Measurements from ENCODE around the gene UBTD2. TPM values are rescaled to one million over a fixed set of nuclear protein-coding genes. Genes with fewer than 3 reads are reported as not detected.

Gene UBTD2
- total RNA-seq, 4 donors from 2014 or later: 6.1 to 108 (median 32.2) TPM

- Histone ChIP-seq H3K4me1 (no peaks in the 10 kb centered on the region), H3K4me3 (no peak within 1 kb of the TSS), H3K36me3 (no peaks in the 10 kb centered on the region), H3K9me3 (no peaks in the 10 kb centered on the region), H3K27me3 (no peaks in the 10 kb centered on the region), H3K27ac (no peak within 1 kb of the TSS)
- no peak for DNase-seq
- intact Hi-C loops (cut with DNase I; ENCODE audit: low total_unique reads): no loop called here
- TF ChIP-seq POLR2A (IDR thresholded peaks at IDR 0.05) (no peak), CTCF (IDR thresholded peaks at IDR 0.05) (no peak)
Observed at GRCh38 chr5:172193872-172194271, 89.7 kb downstream of the UBTD2 start, which contains the start of gene EFCAB9. Gene EFCAB9, plus strand, starts transcription at chr5:172194172. Its CDS starts 1 bp downstream, at chr5:172194173.

DNA sequence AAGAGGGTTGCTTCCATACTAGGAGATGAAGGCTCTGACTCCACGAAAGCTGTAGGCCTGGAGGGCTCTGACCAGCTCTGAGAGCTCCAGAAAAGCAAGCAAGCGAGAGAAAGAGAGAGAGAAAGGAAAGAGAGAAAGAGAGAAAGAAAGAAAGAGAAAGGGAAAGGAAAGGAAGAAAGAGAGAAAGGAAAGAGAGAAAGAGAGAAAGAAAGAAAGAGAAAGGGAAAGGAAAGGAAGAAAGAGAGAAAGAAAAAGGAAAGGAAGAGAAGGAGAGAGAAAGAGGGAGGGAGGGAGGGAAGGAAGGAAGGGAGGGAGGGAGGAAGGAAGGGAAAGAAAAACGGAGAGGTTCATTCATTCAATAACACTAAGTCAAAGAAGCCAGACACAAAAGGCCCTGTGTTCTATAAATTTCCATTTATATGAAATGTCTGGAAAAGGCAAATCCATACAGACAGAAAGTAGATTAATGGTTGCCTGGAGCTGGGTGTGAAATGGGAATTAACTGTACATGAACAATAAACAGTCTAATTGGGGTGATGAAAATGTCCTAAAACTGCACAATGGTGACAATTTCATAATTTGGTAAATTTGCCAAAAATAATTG, 93.8 kb downstream of the UBTD2 start:
- intact Hi-C loops (cut with DNase I; ENCODE audit: low total_unique reads): loop anchor here (5.0 kb wide), 1 partner anchor 82 kb away; no protein-coding TSS in a partner anchor
- H3K9me3 ChIP-seq: no peaks in the 10 kb centered on the region
- no peak overlapping the region for H3K4me3 ChIP-seq
- no peak overlapping the region for H3K27ac ChIP-seq
- TF ChIP-seq POLR2A (IDR thresholded peaks at IDR 0.05) (no peak), CTCF (IDR thresholded peaks at IDR 0.05) (no peak)
- DNase-seq: no peak
- no peaks in the 10 kb centered on the region for H3K27me3 ChIP-seq
- no peaks in the 10 kb centered on the region for H3K4me1 ChIP-seq
- H3K36me3 ChIP-seq: no peaks in the 10 kb centered on the region

DNA sequence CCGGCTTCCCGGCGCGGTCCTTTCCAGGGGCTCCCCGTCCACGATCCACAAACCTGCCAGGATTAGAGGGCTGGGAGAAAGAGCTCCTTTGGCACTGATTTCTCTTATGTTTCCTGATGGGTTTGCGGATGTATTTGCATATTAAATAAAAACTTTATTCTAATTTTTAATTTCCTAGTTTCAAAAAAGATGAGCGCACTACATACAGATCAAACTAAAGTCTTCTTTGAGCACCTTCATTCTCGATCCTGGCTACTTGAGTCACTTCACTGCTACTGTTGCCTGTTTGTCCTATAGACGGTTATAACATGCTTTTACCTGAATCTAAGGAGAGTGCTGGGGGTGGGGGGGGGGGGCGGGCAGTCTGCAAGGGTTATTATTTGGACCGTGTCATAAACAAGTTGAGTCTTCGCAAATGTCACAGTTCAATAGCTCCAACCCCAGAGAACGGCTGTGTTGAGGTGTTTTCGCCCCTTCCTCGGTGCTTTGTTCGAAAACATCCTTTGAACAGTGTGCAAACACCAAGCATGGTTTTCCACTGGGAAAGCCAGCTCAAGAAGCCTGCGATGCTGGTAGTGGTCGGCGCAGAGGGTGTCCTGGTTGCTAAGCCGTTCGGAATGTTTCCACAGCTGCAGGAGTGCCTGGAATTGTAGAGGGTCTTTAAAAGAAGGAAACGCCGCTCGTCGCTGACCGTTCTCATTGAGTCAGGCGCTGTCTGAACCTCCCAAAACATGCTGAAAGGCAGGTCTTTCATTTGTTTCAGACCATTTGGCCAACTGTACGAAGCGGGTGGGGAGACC, 94.5 kb downstream of the UBTD2 start:
- peak overlapping the region in 1 of 2 donors; percentile 84 for H3K27ac ChIP-seq

DNA sequence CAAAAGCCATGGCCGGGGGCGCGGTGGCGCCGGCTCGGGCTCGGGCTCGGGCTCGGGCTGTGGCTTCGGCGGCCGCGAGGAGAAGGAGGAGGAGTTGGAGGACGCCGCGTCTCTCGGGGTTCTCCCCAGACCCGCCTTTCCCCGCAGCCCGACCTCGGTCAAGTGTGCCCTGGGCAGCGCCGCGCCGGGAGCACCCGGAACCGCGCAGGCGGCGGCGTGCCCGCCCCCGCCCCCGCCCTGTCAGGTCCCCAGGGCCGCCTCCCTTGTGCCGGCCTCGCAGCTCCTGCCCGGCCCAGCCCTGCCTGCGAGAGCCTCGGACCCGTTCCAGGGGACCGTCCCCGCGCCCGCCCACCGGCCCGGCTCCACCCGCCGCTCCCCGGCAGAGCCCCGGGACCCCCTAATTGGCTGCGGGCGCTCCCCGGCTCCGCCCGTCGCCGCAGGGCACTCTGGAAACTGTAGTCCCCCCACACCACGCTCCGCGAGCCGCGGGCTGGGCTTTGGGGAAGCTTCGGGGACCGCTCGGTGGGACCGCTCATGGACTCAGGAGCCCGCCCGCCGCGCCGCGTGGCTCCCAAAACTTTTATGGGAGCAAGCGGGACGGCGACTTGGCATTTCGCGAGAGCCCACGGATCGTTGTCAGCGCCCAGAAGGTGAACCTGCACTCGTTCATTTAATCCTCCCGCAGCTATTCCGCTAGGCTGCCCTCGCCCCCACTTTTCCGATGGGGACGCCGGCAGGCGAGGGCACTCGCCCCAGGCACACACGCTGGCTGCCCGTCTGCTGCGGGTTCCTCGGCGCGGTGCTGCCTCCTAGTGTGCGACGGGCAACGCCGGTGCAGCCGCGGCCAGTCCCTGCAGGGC, 95.3 kb downstream of the UBTD2 start, which contains the start of gene STK10:
TSS of gene STK10 (minus strand) at position 192 of the 860 bp plus-strand sequence. CDS start at position 10, 182 bp downstream.
- no peaks in the 10 kb centered on the region for H3K27me3 ChIP-seq
- no peaks in the 10 kb centered on the region for H3K36me3 ChIP-seq
- peak; percentile 83 to 91 for DNase-seq
- no peaks in the 10 kb centered on the region for H3K9me3 ChIP-seq
- H3K4me1 ChIP-seq: no peaks in the 10 kb centered on the region
- TF ChIP-seq POLR2A (IDR thresholded peaks at IDR 0.05): peak in 1 of 2 donors; percentile 60
- TF ChIP-seq CTCF (IDR thresholded peaks at IDR 0.05): peak; percentile 83 to 89 (median 87)
- H3K4me3 ChIP-seq: peak within 1 kb of the TSS; percentile 67 to 77
- peak within 1 kb of the TSS; percentile 71 to 84 for H3K27ac ChIP-seq
- intact Hi-C loops (cut with DNase I; ENCODE audit: low total_unique reads): loop anchor here (5.0 kb wide), 1 partner anchor 81 kb away; no protein-coding TSS in a partner anchor

More for the DNA sequence above, 94.5 kb downstream of the UBTD2 start:
- Histone ChIP-seq H3K36me3 (no peaks in the 10 kb centered on the region), H3K9me3 (no peaks in the 10 kb centered on the region), H3K4me1 (no peaks in the 10 kb centered on the region), H3K27me3 (no peaks in the 10 kb centered on the region), H3K4me3 (peak overlapping the region; percentile 67 to 77)
- DNase-seq: peak in 1 of 2 donors; percentile 15
- intact Hi-C loops (cut with DNase I; ENCODE audit: low total_unique reads): loop anchor here (5.0 kb wide), 1 partner anchor 82 kb away; no protein-coding TSS in a partner anchor
- TF ChIP-seq POLR2A (IDR thresholded peaks at IDR 0.05) (no peak), CTCF (IDR thresholded peaks at IDR 0.05) (no peak)
